Right forelimb (tissue), 1 donor: ENCODE results near the gene SPTBN2.
A peak's percentile ranks its signal among the peaks of the same experiment; 100 is the strongest.
"Not testable (repeated sequence)": the region's sequence is repeated elsewhere in the genome, so short reads cannot be mapped to it uniquely, and the experiment has no call there.

ENCODE experiments used
- DNase-seq: peaks from one replicate; pipeline ENCODE4 v3.0.0-alpha.2; 2018

SPTBN2 gene

GRCh38 chr11:66680966-66681645 is 47.9 kb downstream of the SPTBN2 start:
- DNase-seq: no peak

DNA sequence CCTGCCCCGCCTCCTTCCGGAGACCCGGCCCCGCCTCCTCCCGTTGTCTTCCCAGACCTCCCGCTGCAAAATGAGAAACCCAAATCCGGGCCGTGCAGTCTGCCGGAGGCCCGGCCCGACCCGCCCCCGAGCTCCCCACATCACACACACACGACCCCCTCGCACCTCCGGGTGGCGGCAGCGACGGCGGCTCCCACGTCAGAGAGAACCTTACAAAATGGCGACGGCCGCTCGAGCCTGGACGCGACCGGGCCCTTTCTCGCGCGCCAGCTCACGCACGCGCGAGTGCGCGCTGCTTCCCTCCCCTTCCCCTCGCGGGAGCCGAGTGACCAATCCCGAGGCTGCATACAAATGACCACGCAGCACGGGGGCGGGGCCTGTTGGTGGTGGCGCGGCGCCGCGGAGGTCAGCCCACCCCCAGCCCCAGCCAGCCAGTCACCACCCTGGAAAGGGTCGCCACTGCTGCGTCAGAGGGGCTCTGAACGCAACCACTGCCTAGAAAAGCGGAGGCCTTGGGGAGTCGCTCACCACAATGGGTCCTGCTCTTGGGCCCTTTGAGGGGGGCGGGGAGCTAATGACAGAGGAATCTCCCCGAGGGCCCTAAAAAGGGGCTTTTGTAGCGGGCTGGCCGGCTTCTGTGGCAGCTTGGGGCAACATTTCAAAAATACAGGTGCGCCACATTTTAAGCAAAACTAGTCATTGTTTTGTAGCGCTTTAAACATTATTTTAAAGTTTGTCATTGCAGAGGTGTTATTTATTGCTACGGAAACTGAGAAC is 51.2 kb downstream of the SPTBN2 start, which contains the start of gene RBM4B:
RBM4B (minus strand) TSS at position 289 of the 777 bp plus-strand sequence. CDS start 808 bp downstream, outside the sequence.
- DNase-seq: peak; percentile 99

DNA sequence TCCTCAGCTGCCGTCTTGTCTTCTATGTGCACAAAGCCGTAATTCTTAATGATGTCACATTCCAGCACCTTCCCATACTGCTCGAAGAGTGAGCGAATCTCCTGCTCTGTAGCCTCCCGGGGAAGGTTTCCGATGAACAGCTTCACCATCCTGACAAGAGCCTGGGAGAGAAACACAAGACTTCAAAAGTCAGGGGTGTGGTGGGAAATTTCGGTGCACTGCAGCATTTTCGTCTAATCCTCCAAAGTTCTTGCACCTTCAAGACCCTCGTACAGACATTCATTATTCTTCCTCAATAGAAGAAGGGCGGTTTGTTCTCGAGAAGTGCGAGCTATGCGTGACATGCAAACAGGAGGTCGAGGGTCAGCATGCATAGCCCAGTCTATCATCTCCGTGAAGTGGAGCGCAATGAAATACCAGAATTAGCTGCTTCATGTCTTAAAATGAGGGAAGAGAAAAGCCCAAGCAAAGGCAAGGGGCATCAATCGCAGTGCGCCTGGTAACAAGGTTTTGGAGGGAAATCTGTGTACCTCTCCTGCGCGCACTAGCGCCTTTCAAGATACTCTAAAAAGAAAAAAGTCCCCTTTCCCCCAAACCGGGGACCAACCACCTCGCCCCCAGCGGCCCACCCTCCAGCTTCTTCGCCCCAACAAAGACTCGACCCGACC is 52.0 kb downstream of the SPTBN2 start:
- no peak for DNase-seq

DNA sequence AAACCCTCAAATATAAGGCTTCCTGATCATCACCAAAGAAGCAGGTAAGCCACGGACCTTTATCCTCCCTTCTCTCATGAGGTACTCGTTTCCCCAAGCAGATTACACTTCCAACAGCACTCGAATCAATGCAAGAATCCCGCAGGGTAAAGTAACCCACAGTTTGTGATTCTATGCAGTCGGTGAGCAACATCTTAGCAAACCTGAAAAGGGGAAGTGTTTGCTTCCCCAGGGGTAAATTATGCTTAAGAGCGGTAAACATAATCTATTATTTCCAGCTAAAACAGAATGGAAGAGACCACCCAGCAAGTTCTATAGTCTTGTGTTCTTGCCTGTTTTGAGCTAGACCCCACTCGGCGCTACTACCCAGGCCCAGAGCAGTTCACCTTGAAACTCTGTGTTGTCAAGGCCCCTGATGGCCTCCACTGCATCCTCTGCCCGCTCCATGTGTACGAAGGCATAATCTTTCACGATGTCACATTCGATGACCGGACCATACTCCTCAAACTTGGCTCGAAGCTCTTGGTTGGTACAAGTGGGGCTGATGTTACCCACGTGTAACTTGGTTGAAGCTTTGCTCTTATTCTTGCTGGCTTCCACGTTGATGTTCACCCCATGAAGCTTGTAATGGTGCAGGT is 52.6 kb downstream of the SPTBN2 start:
- DNase-seq: no peak

DNA sequence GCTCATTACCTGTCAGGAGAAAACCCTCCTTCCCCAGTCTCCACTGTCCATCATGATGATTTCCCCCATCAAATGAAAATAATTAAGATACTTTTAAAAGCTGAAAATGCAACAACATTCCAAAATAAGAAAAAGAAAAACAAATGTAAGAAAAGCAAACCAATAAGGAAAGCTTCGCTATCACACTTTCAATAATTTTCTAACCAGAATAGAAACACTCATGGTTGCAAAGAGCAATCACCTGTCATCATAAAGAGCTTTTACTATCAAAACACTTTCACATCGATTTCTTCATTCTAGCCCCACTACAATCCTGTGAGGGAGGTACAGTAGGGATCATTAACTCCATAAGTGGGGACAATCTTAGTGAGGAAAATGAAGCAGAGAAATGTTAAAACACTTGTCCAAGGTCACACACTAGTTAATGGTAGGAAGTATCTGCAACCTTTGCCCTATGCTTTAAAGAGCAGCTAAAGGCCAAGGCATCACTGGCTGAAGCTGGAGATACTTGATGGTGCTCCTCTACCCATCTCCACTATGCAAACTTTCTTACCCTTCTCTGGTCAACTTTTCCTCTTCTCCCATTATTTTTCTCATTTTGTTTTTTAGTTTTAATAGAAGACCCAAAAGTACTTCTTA is 53.9 kb downstream of the SPTBN2 start:
- no peak for DNase-seq

DNA sequence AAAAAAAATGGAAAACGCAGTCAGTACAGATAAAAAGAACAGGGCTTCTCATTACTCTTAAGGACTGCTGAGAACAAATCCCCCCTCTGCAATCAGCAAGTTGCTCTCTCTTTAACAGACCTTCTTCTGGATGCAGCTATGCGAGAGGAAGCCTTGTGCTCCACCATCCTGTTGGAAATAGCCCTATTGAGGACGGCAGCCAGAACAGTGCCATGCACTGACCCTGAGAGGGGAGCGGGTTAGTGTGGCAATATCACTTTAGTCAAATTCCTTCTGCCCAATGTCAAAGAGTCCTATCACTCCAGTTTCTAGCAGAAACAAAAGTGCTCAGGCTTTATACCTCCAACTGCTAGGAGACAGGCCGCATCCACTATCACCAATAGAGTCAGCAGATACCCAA is 58.2 kb downstream of the SPTBN2 start:
- no peak for DNase-seq

DNA sequence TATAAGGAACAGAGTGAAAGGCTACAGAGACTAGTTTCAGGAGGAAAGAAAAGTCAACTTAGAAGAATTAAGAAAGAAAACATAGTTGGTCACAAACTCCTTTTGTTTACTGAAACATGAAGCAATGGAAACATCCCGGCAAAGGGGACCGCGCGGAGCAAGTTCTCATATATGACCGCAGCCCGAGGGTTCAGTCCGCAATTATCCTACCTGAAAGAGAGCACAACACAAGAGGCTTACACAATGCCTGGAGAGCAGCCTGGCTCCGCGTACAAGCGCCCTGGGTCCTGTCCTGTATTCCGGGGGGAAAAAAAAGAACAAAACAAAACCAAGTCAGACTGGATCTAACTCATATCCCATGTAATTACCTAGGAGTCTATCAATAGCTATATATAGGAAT is 63.6 kb downstream of the SPTBN2 start:
- no peak for DNase-seq

GRCh38 chr11:66663741-66664296 is 65.2 kb downstream of the SPTBN2 start:
- DNase-seq: no peak

- no peak for DNase-seq
Measured at GRCh38 chr11:66659763-66660162, 69.3 kb downstream of the SPTBN2 start.

GRCh38 chr11:66653123-66653522 is 75.9 kb downstream of the SPTBN2 start:
- no peak for DNase-seq

- no peak for DNase-seq
Measured at GRCh38 chr11:66652651-66653050, 76.4 kb downstream of the SPTBN2 start.

- no peak for DNase-seq
Measured at GRCh38 chr11:66651016-66651415, 78.0 kb downstream of the SPTBN2 start.

- DNase-seq: no peak
Measured at GRCh38 chr11:66649903-66650302, 79.1 kb downstream of the SPTBN2 start.

- no peak for DNase-seq
Measured at GRCh38 chr11:66646828-66647227, 82.2 kb downstream of the SPTBN2 start.

GRCh38 chr11:66643745-66644437 is 85.1 kb downstream of the SPTBN2 start:
- no peak for DNase-seq

- no peak for DNase-seq
Measured at GRCh38 chr11:66641834-66642233, 87.2 kb downstream of the SPTBN2 start.

DNA sequence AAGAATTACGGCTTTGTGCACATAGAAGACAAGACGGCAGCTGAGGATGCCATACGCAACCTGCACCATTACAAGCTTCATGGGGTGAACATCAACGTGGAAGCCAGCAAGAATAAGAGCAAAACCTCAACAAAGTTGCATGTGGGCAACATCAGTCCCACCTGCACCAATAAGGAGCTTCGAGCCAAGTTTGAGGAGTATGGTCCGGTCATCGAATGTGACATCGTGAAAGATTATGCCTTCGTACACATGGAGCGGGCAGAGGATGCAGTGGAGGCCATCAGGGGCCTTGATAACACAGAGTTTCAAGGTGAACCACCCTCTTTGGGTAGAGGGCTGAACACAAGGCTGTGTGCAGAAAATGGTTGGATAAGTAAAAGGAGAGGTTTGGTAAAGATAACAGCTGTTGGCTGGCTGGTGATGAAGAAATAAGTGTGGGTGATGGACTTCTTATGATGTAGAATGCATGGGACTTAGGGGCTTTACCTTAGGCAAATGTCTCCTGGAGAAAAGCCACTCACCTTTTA is 89.1 kb downstream of the SPTBN2 start:
- DNase-seq: not testable (repeated sequence)

GRCh38 chr11:66639066-66639813 is 89.8 kb downstream of the SPTBN2 start:
- DNase-seq: no peak

GRCh38 chr11:66638177-66639065 is 90.6 kb downstream of the SPTBN2 start, which contains the start of gene RBM4:
Gene RBM4 (plus strand): TSS chr11:66638703. CDS start chr11:66639712, 1,009 bp downstream.
- DNase-seq: peak; percentile 97
